K562 (cell line): ENCODE measurements around the gene EEFSEC. TPM values are rescaled to one million over a fixed set of nuclear protein-coding genes. Genes with fewer than 3 reads are reported as not detected.
A peak's percentile ranks its signal among the peaks of the same experiment; 100 is the strongest.

Source experiments
- ATAC-seq: fragments of 200-7000 bp; cut with Tn5 transposase; 3 replicates; pipeline ENCODE4 v1.9.1; 2020; ENCODE audit warnings: moderate library complexity
- BruUV-seq: library from RNA; stranded (reverse); fragments of 400-500 nt; replicated peaks from 2 replicates; lab custom pipeline; 2021; lab: Mats Ljungman, UMichigan
- CTCF ChIA-PET: fragments of 300-600 bp; formaldehyde crosslinking; extraction: SDS; loops from one replicate; lab custom pipeline; 2021; ENCODE audit warnings: low intra/inter-chr PET ratio; lab: Yijun Ruan, JAX
- POLR2A ChIA-PET: fragments of 300-600, 350-650 bp; sonication (Branson Sonifier 250); formaldehyde crosslinking; extraction: SDS; loops from one replicate; lab custom pipeline; 2021; ENCODE audit warnings: antibody characterized with exemption, inconsistent platforms; lab: Yijun Ruan, JAX
- DNase-seq, 4 experiments: peaks; one replicate each; pipeline versions ENCODE4 v3.0.0 to v3.0.0-alpha.2; 2011 to 2018; ENCODE audit warnings: low spot score in 3 of 4, mixed read lengths in 3 of 4; ENCODE audit errors: extremely low read depth in 1 of 4
- FAIRE-seq: peaks from 2 replicates; lab custom pipeline; 2011; peaks lifted over from hg19 to GRCh38; lab: Jason Lieb, UNC
- H2AFZ ChIP-seq: 2 replicates; pipeline ENCODE4 v1.6.0; 2011; ENCODE audit warnings: low read depth, low read length, control low read depth, inconsistent platforms
- H3K27ac ChIP-seq: fragments of 200-600 bp; 3 replicates; pipeline ENCODE4 v1.8.0; 2011; ENCODE audit warnings: low read depth, mild to moderate bottlenecking, control low read depth, inconsistent platforms, low read length, moderate library complexity, mixed read lengths; ENCODE audit errors: extremely low read depth
- H3K27me3 ChIP-seq, 2 experiments: fragments of 300-600 bp in 1 of 2; 2 replicates in 1 of 2; 3 replicates in 1 of 2; pipeline versions ENCODE4 v1.6.0 to v1.8.0; 2011; ENCODE audit warnings: inconsistent platforms in 2 of 2, low read length in 2 of 2, mild to moderate bottlenecking in 1 of 2, mixed read lengths in 1 of 2, moderate library complexity in 1 of 2; ENCODE audit not compliant: control insufficient read depth in 2 of 2, insufficient read depth in 2 of 2
- H3K36me3 ChIP-seq: fragments of 300-600 bp; 3 replicates; pipeline ENCODE4 v1.8.0; 2011; ENCODE audit warnings: mild to moderate bottlenecking, low read length, inconsistent platforms; ENCODE audit not compliant: control insufficient read depth, insufficient read depth
- H3K4me1 ChIP-seq, 2 experiments: fragments of 200-600 bp in 1 of 2; replicated peaks in 1 of 2; 2 replicates in 1 of 2; 3 replicates in 1 of 2; pipeline versions ENCODE4 v1.5.1 to v1.8.0; 2011; ENCODE audit warnings: inconsistent platforms in 2 of 2, low read length in 2 of 2, mild to moderate bottlenecking in 1 of 2, mixed read lengths in 1 of 2, moderate library complexity in 1 of 2; ENCODE audit not compliant: control insufficient read depth in 2 of 2, insufficient read depth in 2 of 2
- H3K4me2 ChIP-seq: 2 replicates; pipeline ENCODE4 v1.6.1; 2011; ENCODE audit warnings: low read length, control low read depth, inconsistent platforms, mixed read lengths; ENCODE audit not compliant: insufficient read depth
- H3K4me3 ChIP-seq: fragments of 200-600 bp; sonication (generic), shearing (Covaris generic); 2 replicates; pipeline ENCODE4 v1.5.1; 2016; ENCODE audit warnings: control low read depth, inconsistent platforms
- H3K79me2 ChIP-seq: fragments of 200-600 bp; 3 replicates; pipeline ENCODE4 v1.8.0; 2011; ENCODE audit warnings: low read length, inconsistent platforms; ENCODE audit not compliant: control insufficient read depth, insufficient read depth
- H3K9ac ChIP-seq, 2 experiments: 2 replicates each; pipeline versions ENCODE4 v1.6.0 to v1.6.1; 2011; ENCODE audit warnings: low read depth in 2 of 2, low read length in 2 of 2, control low read depth in 1 of 2, inconsistent platforms in 1 of 2, mild to moderate bottlenecking in 1 of 2, mixed read lengths in 1 of 2; ENCODE audit not compliant: insufficient read depth in 1 of 2
- H3K9me1 ChIP-seq: one replicate; pipeline ENCODE4 v1.6.0; 2011; ENCODE audit warnings: inconsistent platforms, mild to moderate bottlenecking, low read length, moderate library complexity; ENCODE audit not compliant: control insufficient read depth, insufficient read depth
- H3K9me3 ChIP-seq: replicated peaks from 2 replicates; pipeline ENCODE4 v1.5.1; 2011; ENCODE audit warnings: low read depth, low read length, inconsistent platforms; ENCODE audit not compliant: control insufficient read depth, insufficient read depth
- H4K20me1 ChIP-seq: replicated peaks from 2 replicates; pipeline ENCODE4 v1.6.1; 2011; ENCODE audit warnings: low read length, inconsistent platforms, mixed read lengths; ENCODE audit not compliant: control insufficient read depth, insufficient read depth
- ELK1 ChIP-seq: sonication (generic); formaldehyde crosslinking; IDR thresholded peaks from 2 replicates; pipeline ENCODE4 v1.8.1; 2022; ENCODE audit warnings: missing genetic modification reagents
- FUS ChIP-seq: fragments of 200-400 bp; formaldehyde crosslinking; optimal IDR thresholded peaks from 2 replicates; pipeline ENCODE3; 2017; ENCODE audit warnings: low read depth, low read length
- GABPB1 ChIP-seq: sonication (generic); formaldehyde crosslinking; IDR thresholded peaks from 2 replicates; pipeline ENCODE4 v1.8.0; 2022; ENCODE audit warnings: mild to moderate bottlenecking, missing genetic modification reagents
- GATAD2A ChIP-seq: fragments of 450-650 bp; IDR thresholded peaks from 2 replicates; pipeline ENCODE4 v1.6.1; 2017
- GTF2F1 ChIP-seq: IDR thresholded peaks from 2 replicates; pipeline ENCODE4 v1.6.1; 2011; ENCODE audit warnings: low read depth, low read length, improper control_type of control experiment
- MCM5 ChIP-seq: fragments of 450-650 bp; IDR thresholded peaks from 2 replicates; pipeline ENCODE4 v1.6.1; 2016; ENCODE audit warnings: low read depth
- MEF2D ChIP-seq: conservative IDR thresholded peaks from 2 replicates; pipeline ENCODE4 v1.6.1; 2016; ENCODE audit warnings: low read depth, missing genetic modification characterization, missing compliant biosample characterization
- NR1H2 ChIP-seq: sonication (generic); formaldehyde crosslinking; IDR thresholded peaks from 2 replicates; pipeline ENCODE4 v1.4.0; 2020; ENCODE audit warnings: mild to moderate bottlenecking, missing genetic modification reagents
- SP2 ChIP-seq: IDR thresholded peaks from 2 replicates; pipeline ENCODE4 v1.6.1; 2011; ENCODE audit warnings: mild to moderate bottlenecking, low read depth, low read length, moderate library complexity; ENCODE audit not compliant: poor library complexity, severe bottlenecking; ENCODE audit errors: extremely low read depth
- THAP7 ChIP-seq: fragments of 250-450 bp; sonication (Bioruptor Pico); IDR thresholded peaks from 2 replicates; pipeline ENCODE4 v1.5.0; 2021
- ZNF592 ChIP-seq: fragments of 450-650 bp; IDR thresholded peaks from 2 replicates; pipeline ENCODE4 v1.6.1; 2017; ENCODE audit warnings: antibody characterized with exemption, mild to moderate bottlenecking
- WGBS: fragments of 100-300 bp; shearing (Covaris generic); methylation state at CpG from one replicate; pipeline ENCODE4 v1.1.6; 2016; ENCODE audit warnings: low coverage, mixed read lengths; ENCODE audit not compliant: insufficient coverage; ENCODE audit errors: missing lambda C conversion rate; 5-methylcytosine and 5-hydroxymethylcytosine counted together
- in situ Hi-C: fragments of 300-500 bp; cut with MboI; formaldehyde crosslinking; loops from 4 replicates; pipeline ENCODE4 v1.15.0; 2018; ENCODE audit warnings: inconsistent platforms, mixed read lengths
- intact Hi-C: fragments of 100-400 bp; cut with micrococcal nuclease; formaldehyde crosslinking; loops from 2 replicates; pipeline ENCODE4 v1.14.2; 2022
- polyA plus RNA-seq, 8 experiments: library from polyadenylated mRNA; depleted of rRNA in 4 of 8; stranded (reverse) in 5 of 8; unstranded in 3 of 8; fragments of >200 nt; fragmentation: Nextera tagmentation in 2 of 8; fragmentation: Illumina TruSeq in 1 of 8; extraction: Ambion mirVana in 2 of 8; extraction: Trizol in 1 of 8; gene quantifications; 2 replicates each; pipeline versions ENCODE4 v1.2.1 to v1.2.3, GENCODE V29; 2011 to 2014; ENCODE audit warnings: inconsistent platforms in 1 of 8, missing spikeins in 1 of 8
- total RNA-seq, 7 experiments: library from RNA; depleted of rRNA in 6 of 7; stranded (reverse); fragments of >200 nt in 6 of 7; fragmentation: Illumina TruSeq in 2 of 7; extraction: Trizol in 2 of 7; gene quantifications; 2 replicates each; pipeline versions ENCODE4 v1.2.1 to v1.2.3, GENCODE V29; 2011 to 2021; ENCODE audit warnings: low replicate concordance in 1 of 7

EEFSEC gene
- total and polyA plus RNA-seq, 9 of the 15 experiments (the other 6 are each of a cell fraction or from before 2014, with no cell fraction given), result 0.35 to 11.8 (median 7.7) TPM

- CTCF ChIA-PET, result no interaction called here
Observed at GRCh38 chr3:128455116-128455515, 301.8 kb downstream of the EEFSEC start.

More at GRCh38 chr3:128455116-128455515, 301.8 kb downstream of the EEFSEC start:
- no peaks in the 10 kb centered on the region; a peak in 3 of 5 replicates for H3K27me3 ChIP-seq
- DNase-seq (no peak), ATAC-seq (no peak), FAIRE-seq (no peak)
- no peaks in the 10 kb centered on the region for H3K9me1 ChIP-seq
- WGBS, result no CpG with 5 or more reads among the region's 5 CpGs
- H3K4me1 ChIP-seq, result peaks cover 6 to 49% of the 10 kb centered on the region in 2 experiments; a peak in 3 of 5 replicates
- no TSS peak for BruUV-seq
- no peaks in the 10 kb centered on the region for H3K36me3 ChIP-seq
- H3K9me3 ChIP-seq, result no peaks in the 10 kb centered on the region
- H3K27ac ChIP-seq, result no peak overlapping the region
- H4K20me1 ChIP-seq, result no peaks in the 10 kb centered on the region
- POLR2A ChIA-PET, result interaction anchor here (0.8 kb wide), 1 partner anchor 13 kb away, joined by 3 read pairs; no protein-coding TSS in a partner anchor
- H3K9ac ChIP-seq, result peak overlapping the region in 1 of 2 experiments; percentile 9; a peak in 1 of 4 replicates
- H3K79me2 ChIP-seq, result no peaks in the 10 kb centered on the region
- intact Hi-C loops, result no loop called here
- no peak for TF ChIP-seq ZNF592
- no peak for TF ChIP-seq THAP7 (CRISPR knock-in tag)
- no peak for TF ChIP-seq GATAD2A
- TF ChIP-seq NR1H2 (CRISPR knock-in tag), result no peak
- no peak for TF ChIP-seq GABPB1 (CRISPR knock-in tag)
- no peak for TF ChIP-seq GTF2F1
- no peak for TF ChIP-seq SP2
- no peak for TF ChIP-seq MCM5
- TF ChIP-seq MEF2D, result no peak
- no peak for TF ChIP-seq FUS
- no peak for TF ChIP-seq ELK1 (CRISPR knock-in tag)
- in situ Hi-C loops, result no loop called here
- no peak overlapping the region for H3K4me3 ChIP-seq
- H3K4me2 ChIP-seq, result no peak overlapping the region
- H2AFZ ChIP-seq, result no peak overlapping the region
